ENCODE measurements around the gene DPCD. TPM values are rescaled to one million over a fixed set of nuclear protein-coding genes. Genes with fewer than 3 reads are reported as not detected.

Gene DPCD
- total and polyA plus RNA-seq, 10 of the 15 experiments (the other 5 are each of a cell fraction or from before 2014, with no cell fraction given) = 9.7 to 50.9 (median 26.3) TPM

DNA sequence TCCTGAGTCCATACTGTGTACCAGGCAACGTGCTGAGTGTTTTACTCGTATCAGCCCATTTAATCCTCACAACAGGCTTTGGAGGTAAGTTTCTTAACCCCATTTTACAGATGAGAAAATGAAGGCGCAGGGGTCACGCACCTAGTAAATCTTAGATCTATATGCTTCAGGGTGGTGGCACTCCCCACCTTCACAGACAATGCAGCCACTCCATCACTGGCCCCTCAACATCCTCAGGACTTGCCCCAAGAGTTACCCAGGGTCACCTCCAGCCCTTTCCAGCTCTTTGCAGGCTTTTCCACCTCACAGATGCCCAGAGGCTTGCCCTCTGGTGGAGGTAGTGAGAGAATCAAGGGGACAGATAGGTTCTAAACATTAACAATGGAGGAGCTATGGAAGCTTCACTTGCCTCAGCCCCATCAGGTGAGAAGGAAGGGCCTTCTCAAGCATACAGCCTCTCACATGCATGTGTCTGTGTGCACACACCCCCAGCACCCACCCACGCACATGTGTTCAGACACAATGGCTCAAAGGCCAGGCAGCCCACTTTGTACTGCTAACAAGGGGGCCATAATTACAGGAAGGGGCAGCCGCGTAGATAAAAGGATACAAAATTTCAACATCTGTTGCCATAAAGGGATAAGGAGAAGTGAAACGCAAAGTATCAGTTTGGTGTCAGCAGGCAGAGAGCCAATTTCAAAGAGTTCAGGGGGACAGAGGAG, 29.1 kb downstream of the DPCD start (continued):
- no peak for TF ChIP-seq MYC (IDR thresholded peaks at IDR 0.05; ENCODE audit: insufficient read depth, insufficient read length, insufficient replicate concordance, low read length, severe bottlenecking)
- TF ChIP-seq FOXM1 (IDR thresholded peaks at IDR 0.05; ENCODE audit: low read depth, low read length) = 0 out of 2 replicates have a peak, but pooled peaks have one; percentile 27
- TF ChIP-seq YY1 (IDR thresholded peaks at IDR 0.05; ENCODE audit: low read depth, low read length) = peak; percentile 57; the same call in 1 of the 2 replicates
- peak; percentile 88 for TF ChIP-seq MXI1 (IDR thresholded peaks at IDR 0.05; ENCODE audit: low read depth, low read length)
- TF ChIP-seq NFYB (IDR thresholded peaks at IDR 0.05; ENCODE audit: insufficient read depth, low read depth, low read length) = no peak
- TF ChIP-seq IKZF2 (IDR thresholded peaks at IDR 0.05) = peak; percentile 63 to 67; a peak in 2 of 4 replicates
- TF ChIP-seq PAX8 (IDR thresholded peaks at IDR 0.05) = 0 out of 2 replicates have a peak, but pooled peaks have one; percentile 70
- TF ChIP-seq, protein P1, sequence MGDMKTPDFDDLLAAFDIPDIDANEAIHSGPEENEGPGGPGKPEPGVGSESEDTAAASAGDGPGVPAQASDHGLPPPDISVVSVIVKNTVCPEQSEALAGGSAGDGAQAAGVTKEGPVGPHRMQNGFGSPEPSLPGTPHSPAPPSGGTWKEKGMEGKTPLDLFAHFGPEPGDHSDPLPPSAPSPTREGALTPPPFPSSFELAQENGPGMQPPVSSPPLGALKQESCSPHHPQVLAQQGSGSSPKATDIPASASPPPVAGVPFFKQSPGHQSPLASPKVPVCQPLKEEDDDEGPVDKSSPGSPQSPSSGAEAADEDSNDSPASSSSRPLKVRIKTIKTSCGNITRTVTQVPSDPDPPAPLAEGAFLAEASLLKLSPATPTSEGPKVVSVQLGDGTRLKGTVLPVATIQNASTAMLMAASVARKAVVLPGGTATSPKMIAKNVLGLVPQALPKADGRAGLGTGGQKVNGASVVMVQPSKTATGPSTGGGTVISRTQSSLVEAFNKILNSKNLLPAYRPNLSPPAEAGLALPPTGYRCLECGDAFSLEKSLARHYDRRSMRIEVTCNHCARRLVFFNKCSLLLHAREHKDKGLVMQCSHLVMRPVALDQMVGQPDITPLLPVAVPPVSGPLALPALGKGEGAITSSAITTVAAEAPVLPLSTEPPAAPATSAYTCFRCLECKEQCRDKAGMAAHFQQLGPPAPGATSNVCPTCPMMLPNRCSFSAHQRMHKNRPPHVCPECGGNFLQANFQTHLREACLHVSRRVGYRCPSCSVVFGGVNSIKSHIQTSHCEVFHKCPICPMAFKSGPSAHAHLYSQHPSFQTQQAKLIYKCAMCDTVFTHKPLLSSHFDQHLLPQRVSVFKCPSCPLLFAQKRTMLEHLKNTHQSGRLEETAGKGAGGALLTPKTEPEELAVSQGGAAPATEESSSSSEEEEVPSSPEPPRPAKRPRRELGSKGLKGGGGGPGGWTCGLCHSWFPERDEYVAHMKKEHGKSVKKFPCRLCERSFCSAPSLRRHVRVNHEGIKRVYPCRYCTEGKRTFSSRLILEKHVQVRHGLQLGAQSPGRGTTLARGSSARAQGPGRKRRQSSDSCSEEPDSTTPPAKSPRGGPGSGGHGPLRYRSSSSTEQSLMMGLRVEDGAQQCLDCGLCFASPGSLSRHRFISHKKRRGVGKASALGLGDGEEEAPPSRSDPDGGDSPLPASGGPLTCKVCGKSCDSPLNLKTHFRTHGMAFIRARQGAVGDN (IDR thresholded peaks at IDR 0.05) = peak; percentile 66
- TF ChIP-seq FOS (IDR thresholded peaks at IDR 0.05; ENCODE audit: borderline replicate concordance, extremely low read depth, insufficient read length) = no peak
- no peak for TF ChIP-seq GABPA (IDR thresholded peaks at IDR 0.05; ENCODE audit: low read depth)
- TF ChIP-seq, protein P2, sequence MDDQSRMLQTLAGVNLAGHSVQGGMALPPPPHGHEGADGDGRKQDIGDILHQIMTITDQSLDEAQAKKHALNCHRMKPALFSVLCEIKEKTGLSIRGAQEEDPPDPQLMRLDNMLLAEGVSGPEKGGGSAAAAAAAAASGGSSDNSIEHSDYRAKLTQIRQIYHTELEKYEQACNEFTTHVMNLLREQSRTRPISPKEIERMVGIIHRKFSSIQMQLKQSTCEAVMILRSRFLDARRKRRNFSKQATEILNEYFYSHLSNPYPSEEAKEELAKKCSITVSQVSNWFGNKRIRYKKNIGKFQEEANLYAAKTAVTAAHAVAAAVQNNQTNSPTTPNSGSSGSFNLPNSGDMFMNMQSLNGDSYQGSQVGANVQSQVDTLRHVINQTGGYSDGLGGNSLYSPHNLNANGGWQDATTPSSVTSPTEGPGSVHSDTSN (IDR thresholded peaks at IDR 0.05; ENCODE audit: insufficient replicate concordance, low read depth, low read length) = no peak
- TF ChIP-seq ATF7 (IDR thresholded peaks at IDR 0.05; ENCODE audit: low read depth) = peak; percentile 76
- TF ChIP-seq, protein P3, sequence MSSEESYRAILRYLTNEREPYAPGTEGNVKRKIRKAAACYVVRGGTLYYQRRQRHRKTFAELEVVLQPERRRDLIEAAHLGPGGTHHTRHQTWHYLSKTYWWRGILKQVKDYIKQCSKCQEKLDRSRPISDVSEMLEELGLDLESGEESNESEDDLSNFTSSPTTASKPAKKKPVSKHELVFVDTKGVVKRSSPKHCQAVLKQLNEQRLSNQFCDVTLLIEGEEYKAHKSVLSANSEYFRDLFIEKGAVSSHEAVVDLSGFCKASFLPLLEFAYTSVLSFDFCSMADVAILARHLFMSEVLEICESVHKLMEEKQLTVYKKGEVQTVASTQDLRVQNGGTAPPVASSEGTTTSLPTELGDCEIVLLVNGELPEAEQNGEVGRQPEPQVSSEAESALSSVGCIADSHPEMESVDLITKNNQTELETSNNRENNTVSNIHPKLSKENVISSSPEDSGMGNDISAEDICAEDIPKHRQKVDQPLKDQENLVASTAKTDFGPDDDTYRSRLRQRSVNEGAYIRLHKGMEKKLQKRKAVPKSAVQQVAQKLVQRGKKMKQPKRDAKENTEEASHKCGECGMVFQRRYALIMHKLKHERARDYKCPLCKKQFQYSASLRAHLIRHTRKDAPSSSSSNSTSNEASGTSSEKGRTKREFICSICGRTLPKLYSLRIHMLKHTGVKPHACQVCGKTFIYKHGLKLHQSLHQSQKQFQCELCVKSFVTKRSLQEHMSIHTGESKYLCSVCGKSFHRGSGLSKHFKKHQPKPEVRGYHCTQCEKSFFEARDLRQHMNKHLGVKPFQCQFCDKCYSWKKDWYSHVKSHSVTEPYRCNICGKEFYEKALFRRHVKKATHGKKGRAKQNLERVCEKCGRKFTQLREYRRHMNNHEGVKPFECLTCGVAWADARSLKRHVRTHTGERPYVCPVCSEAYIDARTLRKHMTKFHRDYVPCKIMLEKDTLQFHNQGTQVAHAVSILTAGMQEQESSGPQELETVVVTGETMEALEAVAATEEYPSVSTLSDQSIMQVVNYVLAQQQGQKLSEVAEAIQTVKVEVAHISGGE (CRISPR knock-in tag; IDR thresholded peaks at IDR 0.05) = no peak
- no peak for TF ChIP-seq TARDBP (IDR thresholded peaks at IDR 0.05; ENCODE audit: borderline replicate concordance)
- TF ChIP-seq HDAC2 (IDR thresholded peaks at IDR 0.05) = no peak
- TF ChIP-seq KAT2A (conservative IDR thresholded peaks at IDR 0.05; ENCODE audit: control insufficient read depth, low read depth, low read length) = no peak
- TF ChIP-seq SMC3 (IDR thresholded peaks at IDR 0.05; ENCODE audit: borderline replicate concordance, low read length) = 0 out of 2 replicates have a peak, but pooled peaks have one; percentile 11
- TF ChIP-seq NFYA (IDR thresholded peaks at IDR 0.05; ENCODE audit: borderline replicate concordance, low read depth, low read length) = no peak
- TF ChIP-seq IRF4 (IDR thresholded peaks at IDR 0.05; ENCODE audit: low read depth, low read length) = no peak
- TF ChIP-seq CHD4 (IDR thresholded peaks at IDR 0.05) = no peak

All from GM12878 (cell line).